GM21381 (cell line): Measurements from ENCODE around the gene MEIG1.
"Not testable (repeated sequence)": the region's sequence is repeated elsewhere in the genome, so short reads cannot be mapped to it uniquely, and the experiment has no call there.

Experiments
- ATAC-seq: cut with Tn5 transposase; IDR thresholded peaks from one replicate; pipeline ENCODE4 v1.9.1; 2021; ENCODE audit warnings: mild to moderate bottlenecking, moderate library complexity; ENCODE audit not compliant: unreplicated experiment

Gene MEIG1

GRCh38 chr10:14954001-14954770 is 5.0 kb upstream of the MEIG1 start, which contains the start of gene DCLRE1C:
TSS of gene DCLRE1C (minus strand) at chr10:14954096. CDS start at chr10:14954010, 86 bp downstream.
- ATAC-seq: peak; percentile 72

DNA sequence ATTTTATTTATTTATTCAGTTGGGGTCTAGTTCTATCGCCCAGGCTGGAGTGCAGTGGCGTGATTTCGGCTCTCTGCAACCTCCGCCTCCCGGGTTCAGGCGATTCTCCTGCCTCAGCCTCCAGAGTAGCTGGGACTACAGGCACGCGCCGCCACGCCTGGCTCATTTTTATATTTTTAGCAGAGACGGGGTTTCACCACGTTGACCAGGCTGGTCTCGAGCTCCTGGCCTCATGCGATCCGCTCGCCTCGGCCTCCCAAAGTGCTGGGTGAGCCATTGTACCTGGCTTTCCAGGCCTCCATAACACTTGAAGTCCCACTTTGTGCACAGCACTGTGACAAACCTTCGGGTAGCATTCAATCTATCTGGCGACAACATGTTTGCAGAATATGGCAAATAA is 4.3 kb upstream of the MEIG1 start:
- ATAC-seq: no peak

DNA sequence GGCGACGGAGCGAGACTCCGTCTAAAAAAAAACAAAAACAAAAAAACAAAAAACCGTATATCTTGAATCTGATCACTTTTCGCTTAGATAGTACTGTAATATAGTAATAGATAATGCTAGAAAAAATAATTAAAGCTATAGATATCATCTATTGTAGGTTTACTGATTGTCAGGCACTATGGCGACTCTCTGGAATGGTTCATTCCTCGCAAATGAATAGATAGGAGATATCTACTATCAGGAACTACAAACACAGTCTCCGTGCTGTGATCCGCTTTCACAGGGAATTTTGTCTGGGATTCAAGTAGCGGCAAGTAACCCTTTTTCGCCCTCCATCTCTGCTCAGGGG is 342 bp upstream of the MEIG1 start:
- no peak for ATAC-seq

DNA sequence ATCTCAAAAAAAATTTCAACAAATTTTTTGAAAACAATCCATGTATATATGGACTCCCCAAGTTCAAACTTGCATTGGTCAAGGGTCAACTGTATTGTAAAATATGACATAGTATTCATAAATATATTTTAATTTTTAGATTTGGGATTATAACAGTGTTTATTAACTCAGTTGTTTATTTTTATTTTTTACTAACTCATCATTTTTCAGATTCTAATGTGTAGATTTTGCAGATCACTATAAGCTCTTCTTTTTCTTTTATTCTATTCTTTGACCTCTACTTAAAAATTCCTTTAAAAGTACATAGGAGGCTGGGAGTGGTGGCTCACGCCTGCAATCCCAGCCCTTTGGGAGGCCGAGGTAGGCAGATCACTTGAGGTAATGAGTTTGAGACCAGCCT is 8.7 kb downstream of the MEIG1 start:
- no peak for ATAC-seq

DNA sequence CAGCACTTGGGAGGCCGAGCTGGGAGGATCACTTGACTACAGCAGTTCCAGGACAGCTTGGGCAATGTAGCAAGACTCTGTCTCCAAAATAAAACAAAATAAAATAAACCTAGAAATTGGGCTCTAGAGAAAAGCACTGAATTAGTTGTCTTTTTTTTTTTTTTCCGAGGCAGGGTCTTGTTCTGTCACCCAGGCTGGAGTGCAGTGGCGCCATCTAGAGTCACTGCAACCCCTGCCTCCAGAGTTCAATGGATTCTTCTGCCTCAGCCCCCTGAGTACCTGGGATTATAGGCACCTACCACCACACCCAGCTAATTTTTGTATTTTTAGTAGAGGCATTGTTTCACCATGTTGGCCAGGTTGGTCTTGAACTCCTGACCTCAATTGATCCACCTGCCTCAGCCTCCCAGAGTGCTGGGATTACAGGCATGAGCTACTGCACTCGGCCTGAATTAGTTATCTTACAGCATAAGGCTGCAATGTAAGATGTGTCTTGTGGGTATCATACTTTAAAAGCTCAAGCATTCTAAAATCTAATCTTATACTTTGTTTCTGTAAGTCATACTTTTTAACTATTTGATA is 12.8 kb downstream of the MEIG1 start:
- no peak for ATAC-seq

GRCh38 chr10:14974153-14974998 is 15.2 kb downstream of the MEIG1 start:
- not testable (repeated sequence) for ATAC-seq

DNA sequence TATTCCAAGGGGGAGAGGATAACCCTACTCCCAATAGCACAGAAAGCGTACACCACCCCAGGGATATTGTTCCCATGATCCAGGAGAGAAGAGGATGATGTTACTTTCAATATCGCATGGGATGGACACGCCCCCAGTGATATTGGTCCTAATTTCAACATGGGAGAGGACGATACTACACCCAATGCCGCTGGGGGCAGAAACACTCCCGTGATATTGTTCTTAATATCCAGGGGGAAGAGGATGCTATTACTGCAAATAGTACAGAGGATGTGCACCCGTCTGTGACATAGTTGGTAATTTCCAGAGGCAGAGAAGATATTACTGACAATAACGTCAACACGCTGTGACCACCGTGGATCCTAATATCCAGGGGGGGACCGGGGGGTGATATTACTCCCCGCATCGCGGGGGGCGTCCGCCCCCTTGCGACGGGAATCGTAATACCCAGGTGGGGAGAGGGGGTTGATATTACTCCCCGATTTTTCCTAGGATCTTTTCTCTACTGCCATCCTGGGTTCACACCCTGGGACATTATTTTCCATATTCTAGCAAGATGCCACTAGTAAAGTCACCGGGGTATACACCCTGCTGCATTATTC is 16.6 kb downstream of the MEIG1 start:
- ATAC-seq: no peak

DNA sequence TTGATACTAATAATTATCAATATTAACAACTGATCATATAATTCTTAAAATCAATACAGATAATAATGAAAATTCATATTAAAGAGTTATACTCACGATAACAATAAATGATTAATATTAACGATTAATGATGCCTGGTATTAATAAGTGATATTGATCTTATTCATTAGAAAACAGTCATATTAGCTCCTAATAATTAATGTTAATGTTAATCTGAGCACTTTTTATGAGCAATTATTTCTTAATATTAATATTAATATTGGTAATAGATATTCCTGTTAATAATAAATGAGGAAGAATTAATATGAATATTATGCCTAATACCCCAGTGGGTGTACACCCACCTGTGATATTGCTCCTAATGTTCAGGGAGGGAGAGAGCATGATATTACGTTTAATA is 23.6 kb downstream of the MEIG1 start:
- ATAC-seq: no peak

GRCh38 chr10:14989552-14989951 is 30.4 kb downstream of the MEIG1 start:
- not testable (repeated sequence) for ATAC-seq

DNA sequence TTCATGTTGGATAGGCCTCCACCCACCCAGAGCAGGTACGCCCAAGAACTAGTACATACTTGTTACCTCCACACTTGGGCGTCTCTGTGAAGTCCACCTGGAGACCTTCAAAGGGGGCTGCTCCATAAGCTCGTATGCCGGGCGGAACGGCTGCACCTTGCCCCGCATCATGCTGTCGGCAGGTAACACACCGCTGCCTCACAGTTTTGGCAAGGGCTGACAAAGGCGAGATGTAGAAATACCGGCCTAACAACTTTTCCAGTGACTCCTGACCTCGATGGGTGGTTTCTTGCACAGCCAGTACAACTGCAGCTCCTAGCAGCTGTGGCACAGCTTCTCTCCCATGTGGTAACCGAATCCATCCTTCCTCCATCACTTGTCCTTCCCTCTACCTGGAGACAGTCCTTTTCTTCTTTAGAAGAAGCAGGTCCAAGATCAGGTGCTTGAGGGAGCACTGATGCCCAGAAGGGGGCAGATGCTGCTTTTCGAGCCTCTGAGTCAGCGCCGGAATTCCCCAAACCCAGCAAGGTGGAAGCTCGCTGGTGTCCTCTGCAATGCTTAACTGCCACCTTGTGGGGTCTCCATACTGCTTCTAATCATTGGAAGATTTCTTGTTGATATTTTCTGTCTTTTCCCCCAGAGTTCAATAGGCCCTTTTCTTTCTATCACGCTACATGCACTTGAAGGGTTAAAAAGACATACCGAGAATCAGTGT is 32.0 kb downstream of the MEIG1 start:
- not testable (repeated sequence) for ATAC-seq

GRCh38 chr10:14992336-14992735 is 33.1 kb downstream of the MEIG1 start:
- ATAC-seq: not testable (repeated sequence)

DNA sequence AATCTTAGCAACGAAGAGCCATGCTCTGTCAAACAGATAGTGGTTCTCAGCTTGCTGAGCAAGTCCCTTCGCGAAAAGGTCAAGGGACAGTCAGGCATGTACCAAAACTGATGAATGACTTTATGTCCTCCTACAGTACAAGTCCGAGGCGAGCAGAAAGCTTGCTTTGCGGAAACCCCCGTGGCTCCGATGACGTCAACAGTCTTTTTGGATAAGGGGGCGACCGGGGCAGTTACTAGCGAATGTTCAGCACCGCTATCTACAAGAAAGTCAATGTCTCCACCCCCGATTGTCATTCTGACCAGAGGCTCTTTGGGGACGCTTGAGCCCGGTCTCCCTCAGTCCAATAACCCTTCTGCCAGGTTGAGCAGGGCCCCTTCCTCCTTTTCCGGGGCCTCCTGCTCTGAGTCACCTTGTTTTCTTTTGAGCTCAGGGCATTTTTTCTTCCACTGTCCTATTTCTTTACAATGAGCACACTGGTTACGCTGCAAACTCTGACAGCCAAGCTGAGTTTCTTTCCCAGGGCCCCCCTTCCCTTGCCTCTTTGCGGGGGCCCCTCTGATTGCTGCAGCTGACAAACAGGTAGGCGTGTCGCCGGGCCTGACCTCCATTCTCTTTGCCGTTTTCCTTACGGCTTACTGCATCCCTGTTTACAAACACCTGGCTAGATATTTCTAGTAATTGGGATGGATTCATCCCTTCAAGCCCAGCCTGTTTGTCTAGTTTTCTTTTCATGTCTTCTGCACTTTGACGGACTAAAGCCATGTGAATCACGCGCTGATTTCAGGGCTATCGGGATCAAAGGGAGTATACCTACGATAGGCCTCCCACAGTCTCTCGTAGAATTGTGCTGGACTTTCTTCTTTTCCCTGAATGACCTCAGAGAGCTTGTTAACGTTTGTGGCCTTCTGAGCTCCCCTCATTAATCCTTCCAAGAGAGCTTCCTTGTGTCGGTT is 34.6 kb downstream of the MEIG1 start:
- ATAC-seq: not testable (repeated sequence)

- no peak for ATAC-seq
Observed at GRCh38 chr10:14995964-14996565, 36.9 kb downstream of the MEIG1 start.

- ATAC-seq: not testable (repeated sequence)
Observed at GRCh38 chr10:15013530-15013929, 54.3 kb downstream of the MEIG1 start.

DNA sequence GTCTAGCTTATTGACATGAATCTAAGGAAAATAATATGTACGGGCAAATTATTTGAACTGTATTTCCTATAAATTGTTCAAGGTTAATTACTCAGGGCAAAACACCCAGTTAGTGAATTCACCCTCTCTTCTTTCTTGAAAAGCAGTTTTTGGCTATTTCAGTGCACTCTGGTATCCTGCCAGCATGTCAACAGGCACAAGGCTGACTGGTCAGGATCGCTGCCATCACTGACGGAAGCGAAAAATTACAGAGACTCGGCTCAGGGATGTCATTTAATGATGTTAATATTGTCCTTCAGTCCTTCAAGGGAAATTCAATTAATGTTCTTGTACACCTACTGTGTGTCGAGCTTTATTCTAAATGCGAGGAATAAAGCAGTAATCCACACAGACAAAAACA is 56.3 kb downstream of the MEIG1 start:
- ATAC-seq: no peak

- ATAC-seq: not testable (repeated sequence)
Observed at GRCh38 chr10:15020966-15021365, 61.8 kb downstream of the MEIG1 start.
